Mammary epithelial cell (primary cell): ENCODE data around the gene IQGAP3.

Experiments used
- EZH2 ChIP-seq: IDR thresholded peaks from 2 replicates; pipeline ENCODE4 v1.6.1; 2012; ENCODE audit warnings: low read length, inconsistent platforms, borderline replicate concordance
- TF ChIP-seq, protein P1 (sequence below), 2 donors: IDR thresholded peaks in 1 of 2; conservative IDR thresholded peaks in 1 of 2; 2 replicates each; pipeline ENCODE4 v1.5.1; 2011 to 2012; ENCODE audit warnings: inconsistent platforms in 2 of 2, low read length in 2 of 2, mild to moderate bottlenecking in 2 of 2, control low read depth in 1 of 2, low read depth in 1 of 2; ENCODE audit not compliant: insufficient read depth in 1 of 2; ENCODE audit errors: extremely low read depth in 1 of 2

DNA sequence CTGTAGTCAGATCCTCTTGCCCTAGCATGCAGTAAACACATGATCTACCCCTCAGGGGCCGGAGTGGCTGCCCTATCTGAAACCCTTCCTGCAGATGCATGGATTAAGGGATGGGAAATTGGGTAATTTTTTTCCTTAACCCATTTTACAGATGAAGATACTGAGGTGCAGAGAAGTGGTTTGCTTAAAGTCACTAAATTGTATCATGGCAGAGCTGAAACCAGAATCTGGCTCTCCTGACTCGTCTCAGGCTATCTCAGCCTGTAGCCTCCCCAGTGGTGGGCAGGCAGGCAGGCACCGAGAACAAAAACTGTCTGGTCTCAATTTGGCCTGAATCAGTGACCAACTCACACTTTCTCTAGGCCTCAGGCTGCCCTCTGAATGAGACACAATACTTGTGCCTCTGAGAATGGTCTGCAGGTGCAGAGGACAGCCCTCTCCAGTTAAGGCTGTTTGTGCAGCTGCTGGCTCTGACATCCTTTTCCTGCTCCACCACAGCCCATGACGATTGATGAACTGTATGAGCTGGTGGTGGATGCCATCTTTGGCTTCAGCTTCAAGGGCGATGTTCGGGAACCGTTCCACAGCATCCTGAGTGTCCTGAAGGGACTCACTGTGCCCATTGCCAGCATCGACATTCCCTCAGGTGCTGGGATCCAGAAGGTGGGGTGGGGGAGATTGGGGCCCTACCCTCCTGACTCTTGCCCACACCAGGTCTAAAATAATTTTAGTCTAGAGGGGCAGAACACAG lies 20.7 kb upstream of the IQGAP3 start:
- TF ChIP-seq, protein P1, sequence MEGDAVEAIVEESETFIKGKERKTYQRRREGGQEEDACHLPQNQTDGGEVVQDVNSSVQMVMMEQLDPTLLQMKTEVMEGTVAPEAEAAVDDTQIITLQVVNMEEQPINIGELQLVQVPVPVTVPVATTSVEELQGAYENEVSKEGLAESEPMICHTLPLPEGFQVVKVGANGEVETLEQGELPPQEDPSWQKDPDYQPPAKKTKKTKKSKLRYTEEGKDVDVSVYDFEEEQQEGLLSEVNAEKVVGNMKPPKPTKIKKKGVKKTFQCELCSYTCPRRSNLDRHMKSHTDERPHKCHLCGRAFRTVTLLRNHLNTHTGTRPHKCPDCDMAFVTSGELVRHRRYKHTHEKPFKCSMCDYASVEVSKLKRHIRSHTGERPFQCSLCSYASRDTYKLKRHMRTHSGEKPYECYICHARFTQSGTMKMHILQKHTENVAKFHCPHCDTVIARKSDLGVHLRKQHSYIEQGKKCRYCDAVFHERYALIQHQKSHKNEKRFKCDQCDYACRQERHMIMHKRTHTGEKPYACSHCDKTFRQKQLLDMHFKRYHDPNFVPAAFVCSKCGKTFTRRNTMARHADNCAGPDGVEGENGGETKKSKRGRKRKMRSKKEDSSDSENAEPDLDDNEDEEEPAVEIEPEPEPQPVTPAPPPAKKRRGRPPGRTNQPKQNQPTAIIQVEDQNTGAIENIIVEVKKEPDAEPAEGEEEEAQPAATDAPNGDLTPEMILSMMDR (conservative IDR thresholded peaks at IDR 0.05 in 1 of 2, IDR thresholded peaks at IDR 0.05 in 1 of 2; ENCODE audit: extremely low read depth in 1 of 2, insufficient read depth in 1 of 2, low read depth in 1 of 2, low read length in 2 of 2), result no peak
- no peak for TF ChIP-seq EZH2
